ENCODE data around the gene CD58.
"Not testable (repeated sequence)": the region's sequence is repeated elsewhere in the genome, so short reads cannot be mapped to it uniquely, and the experiment has no call there.

CD58 gene

DNA sequence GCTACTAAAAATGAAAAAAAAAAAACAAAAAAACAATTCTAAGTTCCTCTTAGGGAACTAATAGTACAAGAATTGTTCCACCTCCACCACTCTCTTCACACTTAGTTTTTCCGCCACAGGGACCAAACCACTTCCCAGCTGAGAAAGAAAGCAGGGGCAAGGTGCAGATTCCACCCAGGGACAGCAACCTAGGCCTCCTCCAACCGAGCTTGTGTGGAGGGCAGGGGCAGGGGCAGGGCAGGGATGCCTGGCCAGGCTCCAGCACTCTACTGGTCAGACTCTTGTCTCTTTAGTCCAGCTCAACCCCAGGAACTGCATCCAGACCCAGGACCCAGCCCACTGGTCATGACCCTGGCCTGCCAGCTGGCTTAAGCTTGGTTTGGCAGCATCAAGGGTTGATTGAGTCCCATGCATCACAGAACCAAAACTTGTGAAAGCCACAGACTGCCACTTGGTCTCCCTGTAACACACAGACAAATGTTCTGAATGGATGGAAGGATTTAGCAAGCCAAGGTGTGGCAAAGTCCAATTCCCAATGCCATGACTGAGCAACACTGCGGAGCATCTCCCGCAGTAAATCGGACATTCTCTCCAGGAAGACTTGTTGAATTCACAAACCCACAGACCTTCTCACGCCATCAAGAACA is 19.7 kb upstream of the CD58 start:
- H3K27me3 ChIP-seq (ENCODE audit: control insufficient read depth, insufficient read depth, low read length); H3K9ac ChIP-seq (ENCODE audit: low read length); H3K9me3 ChIP-seq (ENCODE audit: control insufficient read depth, low read length); H3K4me3 ChIP-seq (ENCODE audit: low read length); H3K36me3 ChIP-seq (ENCODE audit: control insufficient read depth, insufficient read depth, low read length): not testable (repeated sequence)
- H3K4me1 ChIP-seq (ENCODE audit: control insufficient read depth, insufficient read depth, low read length): peaks cover 19% of the 10 kb centered on the region

DNA sequence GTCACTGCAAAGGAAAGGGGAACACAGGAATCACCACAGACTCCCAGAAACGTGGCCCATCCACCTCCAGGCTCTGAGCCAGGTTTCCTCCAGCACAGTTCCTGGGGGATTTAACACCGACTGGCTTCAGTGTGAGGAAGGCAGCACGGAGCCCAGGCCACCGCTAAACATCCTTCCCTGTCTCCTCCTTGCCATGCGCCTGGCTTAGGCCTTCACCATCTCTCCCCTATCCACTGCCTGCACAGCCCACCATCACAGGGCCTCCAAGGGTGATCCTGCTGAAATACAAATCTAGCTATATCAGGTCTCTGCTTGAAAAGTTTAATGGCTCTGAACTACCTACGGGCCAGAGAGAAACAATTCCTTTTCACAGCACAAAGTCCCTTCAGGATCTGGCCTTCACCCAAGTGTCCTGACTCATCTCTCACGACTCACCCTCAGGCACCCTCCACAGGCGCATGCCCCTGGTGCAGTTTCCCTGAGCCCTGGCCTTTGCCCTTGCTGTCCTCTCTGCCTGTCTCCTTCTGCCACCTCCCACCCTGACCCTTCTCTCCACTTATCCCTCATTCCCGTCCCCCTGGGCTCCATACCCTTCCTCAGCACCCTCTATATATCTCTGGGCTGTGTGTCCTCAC is 18.4 kb upstream of the CD58 start:
- not testable (repeated sequence) for H3K27me3 ChIP-seq (ENCODE audit: control insufficient read depth, insufficient read depth, low read length); H3K9ac ChIP-seq (ENCODE audit: low read length); H3K36me3 ChIP-seq (ENCODE audit: control insufficient read depth, insufficient read depth, low read length); H3K4me3 ChIP-seq (ENCODE audit: low read length); H3K9me3 ChIP-seq (ENCODE audit: control insufficient read depth, low read length)
- H3K4me1 ChIP-seq (ENCODE audit: control insufficient read depth, insufficient read depth, low read length): peaks cover 19% of the 10 kb centered on the region

DNA sequence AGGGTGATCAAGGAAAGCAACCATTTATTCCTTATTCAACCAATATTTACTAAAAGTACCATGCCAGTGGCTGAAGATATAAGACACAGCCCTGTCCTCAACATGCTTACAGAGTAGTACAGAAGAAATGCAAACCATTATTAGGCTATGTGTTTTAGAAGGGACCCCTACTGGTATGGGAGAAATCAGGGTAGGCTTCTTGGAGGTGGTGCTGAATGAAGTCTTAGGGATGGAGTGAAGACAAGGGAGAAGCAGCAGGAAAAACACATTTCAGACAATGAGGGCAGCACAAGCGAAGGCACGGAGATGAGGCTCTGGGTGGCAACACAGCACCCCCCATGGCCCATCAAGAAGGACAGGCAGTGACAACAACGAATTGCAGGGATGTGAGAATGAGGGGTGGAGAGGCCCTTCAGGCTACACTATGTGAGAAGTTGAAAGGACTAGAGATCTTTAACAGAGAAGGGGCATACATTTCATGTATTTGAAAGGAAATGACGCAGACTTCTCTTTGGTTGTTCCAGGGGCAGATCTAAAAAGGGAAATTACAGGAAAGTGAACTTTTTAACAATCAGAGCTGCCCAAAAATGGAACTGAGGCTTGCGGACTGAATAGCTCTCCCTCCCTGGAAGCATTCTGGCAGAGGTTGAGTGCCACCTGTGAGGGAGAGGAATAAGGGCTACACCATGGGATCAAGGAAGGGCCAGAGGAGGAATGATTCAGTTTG is 16.8 kb upstream of the CD58 start:
- Histone ChIP-seq H3K4me1 (ENCODE audit: control insufficient read depth, insufficient read depth, low read length) (peaks cover 19% of the 10 kb centered on the region), H3K9ac (ENCODE audit: low read length) (no peak overlapping the region), H3K36me3 (ENCODE audit: control insufficient read depth, insufficient read depth, low read length) (no peaks in the 10 kb centered on the region), H3K9me3 (ENCODE audit: control insufficient read depth, low read length) (no peaks in the 10 kb centered on the region), H3K4me3 (ENCODE audit: low read length) (no peak overlapping the region), H3K27me3 (ENCODE audit: control insufficient read depth, insufficient read depth, low read length) (no peaks in the 10 kb centered on the region)

DNA sequence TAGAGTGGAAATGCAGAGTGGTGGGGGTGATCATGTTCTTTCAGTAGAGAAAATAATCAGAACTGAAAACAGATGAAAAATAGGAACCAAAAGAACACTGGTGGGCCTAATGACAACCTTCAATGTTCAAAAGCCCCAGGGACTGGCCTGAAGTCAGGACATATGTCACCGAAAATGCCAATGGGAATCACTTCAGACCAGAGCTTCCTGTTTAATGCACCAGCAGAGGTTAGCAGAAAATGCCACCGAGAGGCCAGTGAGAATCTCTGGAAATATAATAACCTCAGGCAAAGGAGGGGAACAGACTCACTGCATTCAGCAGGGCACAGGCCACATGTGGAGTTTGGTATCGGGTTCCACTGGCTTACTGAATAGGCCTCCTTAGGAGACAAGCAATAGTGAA is 15.9 kb upstream of the CD58 start:
- no peaks in the 10 kb centered on the region for H3K36me3 ChIP-seq (ENCODE audit: control insufficient read depth, insufficient read depth, low read length)
- H3K9me3 ChIP-seq (ENCODE audit: control insufficient read depth, low read length): no peaks in the 10 kb centered on the region
- peaks cover 11% of the 10 kb centered on the region for H3K4me1 ChIP-seq (ENCODE audit: control insufficient read depth, insufficient read depth, low read length)
- H3K4me3 ChIP-seq (ENCODE audit: low read length): no peak overlapping the region
- no peaks in the 10 kb centered on the region for H3K27me3 ChIP-seq (ENCODE audit: control insufficient read depth, insufficient read depth, low read length)
- H3K9ac ChIP-seq (ENCODE audit: low read length): no peak overlapping the region

DNA sequence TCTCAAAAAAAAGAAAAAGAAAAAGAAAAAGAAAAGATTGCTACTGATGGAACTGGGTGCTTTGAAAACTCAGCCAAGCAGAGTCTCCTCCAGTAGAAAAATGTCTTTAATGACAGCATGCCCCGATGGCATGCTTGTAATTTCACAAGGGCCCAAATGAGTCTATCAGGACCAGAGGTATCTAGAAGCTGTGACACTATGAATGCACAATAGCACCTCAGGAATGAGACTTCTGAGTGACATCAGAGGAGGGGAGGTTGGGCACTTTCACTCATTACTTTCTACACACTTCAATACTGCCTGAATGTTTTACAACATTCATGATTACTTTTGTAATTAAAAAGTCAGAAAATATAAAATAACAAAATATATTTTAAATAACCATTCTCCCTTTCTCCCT is 15.1 kb upstream of the CD58 start:
- H3K36me3 ChIP-seq (ENCODE audit: control insufficient read depth, insufficient read depth, low read length): no peaks in the 10 kb centered on the region
- H3K9me3 ChIP-seq (ENCODE audit: control insufficient read depth, low read length): no peaks in the 10 kb centered on the region
- no peak overlapping the region for H3K9ac ChIP-seq (ENCODE audit: low read length)
- H3K4me1 ChIP-seq (ENCODE audit: control insufficient read depth, insufficient read depth, low read length): peaks cover 16% of the 10 kb centered on the region
- no peaks in the 10 kb centered on the region for H3K27me3 ChIP-seq (ENCODE audit: control insufficient read depth, insufficient read depth, low read length)
- H3K4me3 ChIP-seq (ENCODE audit: low read length): no peak overlapping the region

DNA sequence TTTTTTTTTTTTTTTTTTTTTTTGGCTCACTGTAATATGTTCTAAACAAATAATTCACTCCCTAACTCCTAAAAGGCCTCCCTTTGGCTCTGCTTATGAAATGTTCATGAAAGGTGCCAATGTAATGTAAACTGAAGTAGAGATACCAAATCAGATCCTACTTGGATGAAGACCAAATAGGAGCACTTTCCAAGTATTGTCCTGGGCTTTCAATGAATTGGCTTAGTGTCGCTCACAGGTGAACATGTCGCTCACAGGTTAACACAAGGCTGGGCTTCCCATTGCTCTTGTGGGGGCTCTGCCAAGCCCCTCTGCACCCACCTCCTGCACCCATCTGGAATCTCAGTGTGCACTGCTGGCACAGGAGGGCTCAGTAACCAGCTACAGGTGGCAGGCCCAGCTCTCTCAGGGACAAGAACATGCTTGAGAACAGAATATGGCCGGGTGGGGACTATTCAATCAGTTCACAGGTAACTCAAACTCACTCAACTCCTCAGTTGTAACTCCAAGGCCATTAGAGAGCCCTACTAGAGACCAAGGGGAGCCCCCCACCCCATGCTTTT is 10.6 kb upstream of the CD58 start:
- Histone ChIP-seq H3K36me3 (ENCODE audit: control insufficient read depth, insufficient read depth, low read length) (no peaks in the 10 kb centered on the region), H3K27me3 (ENCODE audit: control insufficient read depth, insufficient read depth, low read length) (no peaks in the 10 kb centered on the region), H3K4me1 (ENCODE audit: control insufficient read depth, insufficient read depth, low read length) (peaks cover 5% of the 10 kb centered on the region), H3K9ac (ENCODE audit: low read length) (no peak overlapping the region), H3K9me3 (ENCODE audit: control insufficient read depth, low read length) (no peaks in the 10 kb centered on the region), H3K4me3 (ENCODE audit: low read length) (no peak overlapping the region)

DNA sequence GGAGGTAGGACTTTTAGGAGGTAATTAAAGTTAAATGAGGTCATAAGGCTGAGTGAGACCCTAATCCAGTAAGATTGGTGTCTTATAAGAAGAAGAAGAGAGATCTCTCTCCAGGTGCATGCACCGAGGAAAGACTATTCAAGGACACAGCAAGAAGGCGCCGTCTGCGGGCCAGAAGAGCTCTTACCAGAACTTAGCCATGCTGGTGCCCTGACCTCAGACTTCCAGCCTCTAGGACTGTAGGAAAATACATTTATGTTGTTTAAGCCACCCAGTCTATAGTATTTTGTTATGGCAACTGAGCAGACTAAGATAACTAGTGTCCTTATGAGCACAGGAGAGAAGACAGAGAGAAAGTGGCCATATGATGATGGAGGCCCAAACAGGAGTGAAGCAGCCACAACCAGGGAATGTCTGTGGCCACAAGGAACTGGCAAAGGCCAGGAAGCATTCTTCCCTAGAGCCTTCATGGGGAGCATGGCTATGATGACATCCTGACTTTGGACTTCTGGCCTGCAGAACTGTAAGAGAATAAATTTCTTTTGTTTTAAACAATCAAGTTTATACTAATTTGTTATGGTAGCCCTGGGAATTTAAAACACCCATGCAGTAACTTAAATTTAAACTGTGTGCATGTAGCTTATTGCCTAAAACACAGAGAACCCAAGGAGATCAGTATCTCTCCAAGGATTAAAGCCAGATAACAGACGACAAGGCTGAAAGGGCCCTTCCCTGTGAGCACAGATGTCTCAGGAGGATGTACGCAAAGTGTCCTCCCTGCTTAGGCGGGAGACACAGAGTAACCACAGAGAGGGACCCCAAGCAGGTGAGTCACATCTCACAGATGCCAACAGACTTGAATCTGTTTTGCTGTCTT is 9.9 kb upstream of the CD58 start:
- H3K36me3 ChIP-seq (ENCODE audit: control insufficient read depth, insufficient read depth, low read length): no peaks in the 10 kb centered on the region
- H3K9ac ChIP-seq (ENCODE audit: low read length): no peak overlapping the region
- no peaks in the 10 kb centered on the region for H3K27me3 ChIP-seq (ENCODE audit: control insufficient read depth, insufficient read depth, low read length)
- no peak overlapping the region for H3K4me3 ChIP-seq (ENCODE audit: low read length)
- H3K4me1 ChIP-seq (ENCODE audit: control insufficient read depth, insufficient read depth, low read length): peaks cover 5% of the 10 kb centered on the region
- no peaks in the 10 kb centered on the region for H3K9me3 ChIP-seq (ENCODE audit: control insufficient read depth, low read length)

DNA sequence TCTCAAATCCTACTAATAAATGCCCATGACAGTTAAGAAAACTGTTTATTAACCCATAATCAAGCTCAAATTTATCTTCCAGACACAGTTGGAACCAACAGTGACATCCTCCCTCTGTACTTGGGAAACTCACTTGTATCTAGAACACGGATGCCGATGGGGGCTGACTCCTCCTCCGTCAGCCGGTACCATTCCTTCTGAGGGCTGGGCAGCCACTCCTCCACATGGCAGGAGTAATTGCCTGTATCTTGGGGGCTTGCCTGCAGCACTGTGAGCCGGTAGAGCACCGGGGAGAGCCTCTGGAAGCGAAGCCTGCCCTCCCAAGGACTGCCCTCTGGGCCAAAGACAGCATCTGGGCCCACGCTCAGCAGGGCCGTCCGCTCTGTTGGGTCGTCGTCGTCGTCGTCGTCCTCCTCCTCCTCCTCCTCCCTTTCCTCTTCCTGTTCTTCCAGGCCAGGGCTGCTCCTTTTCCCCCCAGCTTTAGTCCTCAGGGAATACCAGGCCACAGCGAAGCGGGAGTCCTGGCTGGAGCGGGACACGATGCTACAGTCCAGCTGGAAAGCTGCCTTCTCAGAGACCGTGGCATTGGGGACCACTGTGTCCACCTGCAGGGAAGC is 8.5 kb upstream of the CD58 start:
- H3K36me3 ChIP-seq (ENCODE audit: control insufficient read depth, insufficient read depth, low read length): no peaks in the 10 kb centered on the region
- H3K4me3 ChIP-seq (ENCODE audit: low read length): no peak overlapping the region
- no peaks in the 10 kb centered on the region for H3K9me3 ChIP-seq (ENCODE audit: control insufficient read depth, low read length)
- no peak overlapping the region for H3K9ac ChIP-seq (ENCODE audit: low read length)
- peaks cover 5% of the 10 kb centered on the region for H3K4me1 ChIP-seq (ENCODE audit: control insufficient read depth, insufficient read depth, low read length)
- H3K27me3 ChIP-seq (ENCODE audit: control insufficient read depth, insufficient read depth, low read length): no peaks in the 10 kb centered on the region

DNA sequence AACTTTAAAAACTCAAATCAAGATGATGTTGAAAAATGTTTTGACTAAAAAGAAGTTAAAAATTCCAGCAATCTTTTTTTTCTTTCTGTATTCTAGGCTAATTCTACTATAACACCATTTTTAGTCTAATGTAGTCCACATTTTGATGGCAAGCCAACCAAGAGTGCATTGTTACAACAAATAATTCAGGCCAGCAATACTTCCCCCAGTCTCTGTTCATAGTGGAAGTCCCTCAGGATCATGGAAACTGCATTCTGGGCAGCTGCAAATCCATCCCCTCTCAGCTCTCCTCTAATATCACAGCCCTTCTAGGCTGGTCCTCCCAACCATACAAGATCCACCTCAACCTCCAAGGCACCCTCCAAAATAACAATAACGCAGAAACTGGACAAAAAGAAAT is 7.8 kb upstream of the CD58 start:
- Histone ChIP-seq H3K9ac (ENCODE audit: low read length) (no peak overlapping the region), H3K36me3 (ENCODE audit: control insufficient read depth, insufficient read depth, low read length) (no peaks in the 10 kb centered on the region), H3K27me3 (ENCODE audit: control insufficient read depth, insufficient read depth, low read length) (no peaks in the 10 kb centered on the region), H3K4me3 (ENCODE audit: low read length) (no peak overlapping the region), H3K9me3 (ENCODE audit: control insufficient read depth, low read length) (no peaks in the 10 kb centered on the region), H3K4me1 (ENCODE audit: control insufficient read depth, insufficient read depth, low read length) (peaks cover 10% of the 10 kb centered on the region)

DNA sequence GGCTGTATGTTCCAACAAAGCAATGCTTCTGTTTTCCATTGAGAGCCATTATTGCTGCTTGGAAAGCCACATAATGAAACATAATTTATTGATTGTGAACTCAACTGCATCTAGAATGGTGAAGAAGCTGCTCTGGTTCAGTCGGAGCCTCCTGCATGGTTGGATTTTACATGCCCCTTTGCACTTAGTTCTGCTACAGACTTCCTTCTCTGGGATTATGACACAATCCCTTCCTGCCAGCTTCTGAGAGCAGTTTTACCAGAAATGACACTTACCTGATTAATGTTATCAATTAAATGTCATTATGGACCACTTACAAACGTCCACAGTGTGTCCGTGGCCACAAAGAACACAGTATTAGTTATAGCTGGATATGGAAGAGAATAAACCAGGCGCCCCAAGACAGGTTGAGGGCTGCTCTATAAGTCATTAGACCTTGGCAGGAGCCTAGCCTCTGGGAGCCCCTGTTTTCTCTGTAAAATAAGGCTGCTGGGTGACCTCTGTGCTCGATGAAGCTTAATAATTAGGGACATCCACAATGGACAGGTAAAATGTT is 7.0 kb upstream of the CD58 start:
- no peaks in the 10 kb centered on the region for H3K9me3 ChIP-seq (ENCODE audit: control insufficient read depth, low read length)
- H3K4me1 ChIP-seq (ENCODE audit: control insufficient read depth, insufficient read depth, low read length): peaks cover 10% of the 10 kb centered on the region
- no peak overlapping the region for H3K4me3 ChIP-seq (ENCODE audit: low read length)
- no peak overlapping the region for H3K9ac ChIP-seq (ENCODE audit: low read length)
- H3K27me3 ChIP-seq (ENCODE audit: control insufficient read depth, insufficient read depth, low read length): no peaks in the 10 kb centered on the region
- no peaks in the 10 kb centered on the region for H3K36me3 ChIP-seq (ENCODE audit: control insufficient read depth, insufficient read depth, low read length)

DNA sequence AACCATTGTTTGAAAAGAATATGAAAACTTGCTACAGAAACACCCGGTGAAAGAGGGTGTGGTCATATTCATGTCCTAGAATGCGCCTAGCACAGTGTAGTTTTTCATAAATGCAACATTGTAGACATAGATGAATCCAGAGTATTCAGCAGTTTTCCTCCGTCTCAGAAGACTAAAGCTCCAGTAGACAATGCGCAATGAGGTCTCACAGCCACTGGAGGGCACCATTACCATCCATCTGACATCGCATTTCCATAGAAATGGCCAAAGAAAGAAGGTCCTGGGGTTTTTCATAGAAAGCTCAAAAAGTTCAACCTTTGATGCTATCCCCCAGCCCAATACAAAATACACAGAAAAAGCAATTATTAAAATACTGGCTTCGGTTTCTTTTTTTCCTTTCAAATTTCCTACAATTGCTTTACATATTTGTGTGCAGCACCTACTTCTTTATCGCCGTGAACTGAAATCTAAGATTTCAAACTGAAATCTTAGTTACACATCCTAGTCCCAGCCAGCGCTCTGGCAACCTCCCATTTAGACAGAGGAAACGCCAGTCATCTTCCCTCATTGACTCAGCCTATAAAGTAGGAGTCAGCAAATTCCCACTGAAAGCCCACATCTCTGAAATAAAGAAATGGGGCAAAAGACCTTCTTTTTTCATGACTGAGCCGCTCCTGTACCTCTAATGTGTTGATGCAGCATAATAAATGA is 3.9 kb upstream of the CD58 start:
- H3K4me3 ChIP-seq (ENCODE audit: low read length): no peak overlapping the region

More for the DNA sequence above, 3.9 kb upstream of the CD58 start:
- Histone ChIP-seq H3K27me3 (ENCODE audit: control insufficient read depth, insufficient read depth, low read length) (no peaks in the 10 kb centered on the region), H3K9ac (ENCODE audit: low read length) (no peak overlapping the region), H3K9me3 (ENCODE audit: control insufficient read depth, low read length) (no peaks in the 10 kb centered on the region), H3K36me3 (ENCODE audit: control insufficient read depth, insufficient read depth, low read length) (no peaks in the 10 kb centered on the region), H3K4me1 (ENCODE audit: control insufficient read depth, insufficient read depth, low read length) (peaks cover 16% of the 10 kb centered on the region)
